Measurements from ENCODE around the gene ZBED4. TPM values are rescaled to one million over a fixed set of nuclear protein-coding genes. Genes with fewer than 3 reads are reported as not detected.

ZBED4 gene
- total and polyA plus RNA-seq, 2 of the 13 experiments (the other 11 are each of a cell fraction or from before 2014, with no cell fraction given) = 5.4 to 9.6 TPM

GRCh38 chr22:49852898-49853894, at the start of gene ZBED4 (continued):
- peak; percentile 91 for TF ChIP-seq ZNF407 (CRISPR knock-in tag; IDR thresholded peaks at IDR 0.05; ENCODE audit: not compliant biosample characterization)
- peak; percentile 52; the same call in 1 of the 2 replicates for TF ChIP-seq ZNF543 (CRISPR knock-in tag; IDR thresholded peaks at IDR 0.05)
- no peak for TF ChIP-seq ZNF10 (CRISPR knock-in tag; IDR thresholded peaks at IDR 0.05; ENCODE audit: borderline replicate concordance, low read depth)
- peak; percentile 77 for TF ChIP-seq ARNTL (CRISPR knock-in tag; IDR thresholded peaks at IDR 0.05)
- TF ChIP-seq ZNF703 (CRISPR knock-in tag; IDR thresholded peaks at IDR 0.05; ENCODE audit: borderline replicate concordance) = peak; percentile 74; the same call in 1 of the 2 replicates
- 0 out of 2 replicates have a peak, but pooled peaks have one; percentile 23 for TF ChIP-seq GATAD2A (CRISPR knock-in tag; IDR thresholded peaks at IDR 0.05)
- 0 out of 2 replicates have a peak, but pooled peaks have one; percentile 50 for TF ChIP-seq ZNF230 (CRISPR knock-in tag; IDR thresholded peaks at IDR 0.05)
- TF ChIP-seq ZBTB42 (CRISPR knock-in tag; IDR thresholded peaks at IDR 0.05) = no peak
- no peak for TF ChIP-seq GPBP1L1 (CRISPR knock-in tag; IDR thresholded peaks at IDR 0.05)
- TF ChIP-seq ZNF44 (CRISPR knock-in tag; IDR thresholded peaks at IDR 0.05) = no peak
- TF ChIP-seq RFX1 (IDR thresholded peaks at IDR 0.05) = no peak
- TF ChIP-seq HIVEP1 (CRISPR knock-in tag; IDR thresholded peaks at IDR 0.05) = 0 out of 2 replicates have a peak, but pooled peaks have one; percentile 50
- 0 out of 2 replicates have a peak, but pooled peaks have one; percentile 34 for TF ChIP-seq ZNF792 (CRISPR knock-in tag; IDR thresholded peaks at IDR 0.05)
- no peak for TF ChIP-seq ZNF644 (CRISPR knock-in tag; IDR thresholded peaks at IDR 0.05; ENCODE audit: low read depth)
- TF ChIP-seq ZFP41 (CRISPR knock-in tag; IDR thresholded peaks at IDR 0.05; ENCODE audit: borderline replicate concordance) = no peak
- TF ChIP-seq JUND (CRISPR knock-in tag; IDR thresholded peaks at IDR 0.05) = no peak
- no peak for TF ChIP-seq ZBTB7A (CRISPR knock-in tag; IDR thresholded peaks at IDR 0.05)
- no peak for TF ChIP-seq ATF1 (CRISPR knock-in tag; IDR thresholded peaks at IDR 0.05)
- peak; percentile 86 for TF ChIP-seq ZFX (CRISPR knock-in tag; IDR thresholded peaks at IDR 0.05; ENCODE audit: low read depth)

Data from HepG2 (cell line).